PC-9 (cell line): ENCODE data around the gene CAMTA1. TPM values are rescaled to one million over a fixed set of nuclear protein-coding genes. Genes with fewer than 3 reads are reported as not detected.

ENCODE experiments used
- BruUV-seq: library from RNA; stranded (reverse); fragments of 400-500 nt; replicated peaks from 2 replicates; lab custom pipeline; 2021; lab: Mats Ljungman, UMichigan
- CTCF ChIA-PET: fragments of 300-600 bp; sonication (Branson Sonifier 250); formaldehyde crosslinking; loops from one replicate; lab custom pipeline; 2022; ENCODE audit warnings: antibody characterized with exemption; lab: Charles Lee
- POLR2A ChIA-PET: fragments of 300-600 bp; sonication (Branson Sonifier 250); formaldehyde crosslinking; loops from one replicate; lab custom pipeline; 2022; ENCODE audit warnings: antibody characterized with exemption; ENCODE audit not compliant: unreplicated experiment; lab: Charles Lee
- DNase-seq, 2 experiments: peaks; one replicate each; pipeline versions ENCODE4 v3.0.0 to v3.0.0-alpha.2; 2015 to 2022; ENCODE audit warnings: mixed read lengths in 1 of 2
- H2AFZ ChIP-seq: fragments of 200-600 bp; sonication (generic); 2 replicates; pipeline ENCODE4 v1.8.1; 2017; ENCODE audit warnings: antibody characterized with exemption
- H3F3A ChIP-seq: fragments of 200-600 bp; sonication (generic); 2 replicates; pipeline ENCODE4 v1.8.1; 2017; ENCODE audit warnings: antibody characterized with exemption, mild to moderate bottlenecking, low read depth; ENCODE audit not compliant: insufficient read depth
- H3K27ac ChIP-seq: fragments of 200-600 bp; sonication (generic); 2 replicates; pipeline ENCODE4 v1.6.1; 2016; ENCODE audit warnings: mixed run types
- H3K27me3 ChIP-seq: fragments of 200-600 bp; sonication (generic); 2 replicates; pipeline ENCODE4 v1.6.1; 2016; ENCODE audit warnings: low read depth, mixed run types; ENCODE audit not compliant: insufficient read depth
- H3K36me3 ChIP-seq: fragments of 200-600 bp; sonication (generic); 2 replicates; pipeline ENCODE4 v1.6.1; 2016; ENCODE audit warnings: low read depth, mixed run types
- H3K4me1 ChIP-seq: fragments of 200-600 bp; sonication (generic); replicated peaks from 2 replicates; pipeline ENCODE4 v1.6.1; 2016; ENCODE audit warnings: mixed run types; ENCODE audit not compliant: insufficient read depth
- H3K4me2 ChIP-seq: fragments of 200-600 bp; sonication (generic); 2 replicates; pipeline ENCODE4 v1.6.1; 2017; ENCODE audit warnings: mixed run types
- H3K4me3 ChIP-seq: fragments of 200-600 bp; sonication (generic); 2 replicates; pipeline ENCODE4 v1.6.1; 2016; ENCODE audit warnings: mixed run types
- H3K79me2 ChIP-seq: fragments of 200-600 bp; sonication (generic); 2 replicates; pipeline ENCODE4 v1.6.1; 2017; ENCODE audit warnings: low read depth, mixed run types
- H3K9me2 ChIP-seq: fragments of 200-600 bp; sonication (generic); 2 replicates; pipeline ENCODE4 v1.8.1; 2017; ENCODE audit warnings: mild to moderate bottlenecking; ENCODE audit not compliant: insufficient read depth
- H3K9me3 ChIP-seq: fragments of 200-600 bp; sonication (generic); 2 replicates; pipeline ENCODE4 v1.8.1; 2016; ENCODE audit warnings: low read depth; ENCODE audit not compliant: insufficient read depth
- H4K20me1 ChIP-seq: fragments of 200-600 bp; sonication (generic); 2 replicates; pipeline ENCODE4 v1.8.1; 2017; ENCODE audit not compliant: insufficient read depth
- EZH2 ChIP-seq: fragments of 200-600 bp; sonication (generic); IDR thresholded peaks from 2 replicates; pipeline ENCODE4 v1.8.0; 2017; ENCODE audit warnings: antibody characterized with exemption, low read depth
- intact Hi-C: fragments of 100-400 bp; cut with micrococcal nuclease; formaldehyde crosslinking; loops from one replicate; pipeline ENCODE4 v1.10.0; 2022; ENCODE audit not compliant: unreplicated experiment
- total RNA-seq: library from RNA; stranded (reverse); gene quantifications from 2 replicates; pipeline ENCODE4 v1.2.3, GENCODE V29; 2021
- TF ChIP-seq, protein P1 (sequence below): fragments of 200-600 bp; sonication (generic); conservative IDR thresholded peaks from 2 replicates; pipeline ENCODE4 v1.6.1; 2017; ENCODE audit warnings: mixed run types, antibody characterized with exemption, mild to moderate bottlenecking, moderate library complexity

Gene CAMTA1
- total RNA-seq, 1 experiment from 2014 or later: 72.3 TPM

DNA sequence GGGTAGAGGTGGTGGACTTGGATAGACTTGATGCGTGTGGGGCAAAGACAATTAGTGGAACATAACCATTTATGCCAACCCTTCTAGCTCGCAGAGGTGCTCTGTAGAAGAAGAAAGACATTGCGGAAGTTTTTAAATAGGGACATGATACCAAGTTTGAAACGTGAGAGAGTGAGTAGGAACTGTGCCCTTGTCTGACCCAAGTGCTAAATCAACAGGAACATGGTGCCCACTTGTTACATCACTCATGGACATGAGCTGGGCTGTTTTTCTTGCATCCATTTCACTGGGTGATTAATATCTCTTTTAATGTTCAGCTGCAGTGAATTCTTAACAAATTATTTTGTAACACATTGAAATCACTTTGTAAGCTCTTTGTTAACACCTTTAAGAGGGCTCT, 577.7 kb downstream of the CAMTA1 start:
- Histone ChIP-seq H3F3A (no peaks in the 10 kb centered on the region), H3K4me3 (no peak overlapping the region), H3K9me3 (no peaks in the 10 kb centered on the region), H3K27me3 (0 out of 2 replicates have a peak, but pooled peaks cover 13% of the 10 kb centered on the region), H3K79me2 (no peaks in the 10 kb centered on the region), H3K4me2 (no peak overlapping the region), H3K27ac (no peak overlapping the region), H3K9me2 (no peaks in the 10 kb centered on the region), H4K20me1 (no peaks in the 10 kb centered on the region), H2AFZ (no peak overlapping the region), H3K36me3 (no peaks in the 10 kb centered on the region), H3K4me1 (no peaks in the 10 kb centered on the region)
- CTCF ChIA-PET: no interaction called here
- TF ChIP-seq EZH2: no peak
- TF ChIP-seq, protein P1, sequence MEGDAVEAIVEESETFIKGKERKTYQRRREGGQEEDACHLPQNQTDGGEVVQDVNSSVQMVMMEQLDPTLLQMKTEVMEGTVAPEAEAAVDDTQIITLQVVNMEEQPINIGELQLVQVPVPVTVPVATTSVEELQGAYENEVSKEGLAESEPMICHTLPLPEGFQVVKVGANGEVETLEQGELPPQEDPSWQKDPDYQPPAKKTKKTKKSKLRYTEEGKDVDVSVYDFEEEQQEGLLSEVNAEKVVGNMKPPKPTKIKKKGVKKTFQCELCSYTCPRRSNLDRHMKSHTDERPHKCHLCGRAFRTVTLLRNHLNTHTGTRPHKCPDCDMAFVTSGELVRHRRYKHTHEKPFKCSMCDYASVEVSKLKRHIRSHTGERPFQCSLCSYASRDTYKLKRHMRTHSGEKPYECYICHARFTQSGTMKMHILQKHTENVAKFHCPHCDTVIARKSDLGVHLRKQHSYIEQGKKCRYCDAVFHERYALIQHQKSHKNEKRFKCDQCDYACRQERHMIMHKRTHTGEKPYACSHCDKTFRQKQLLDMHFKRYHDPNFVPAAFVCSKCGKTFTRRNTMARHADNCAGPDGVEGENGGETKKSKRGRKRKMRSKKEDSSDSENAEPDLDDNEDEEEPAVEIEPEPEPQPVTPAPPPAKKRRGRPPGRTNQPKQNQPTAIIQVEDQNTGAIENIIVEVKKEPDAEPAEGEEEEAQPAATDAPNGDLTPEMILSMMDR: no peak
- intact Hi-C loops: no loop called here
- POLR2A ChIA-PET: no interaction called here
- no peak for DNase-seq
- BruUV-seq: no TSS peak

DNA sequence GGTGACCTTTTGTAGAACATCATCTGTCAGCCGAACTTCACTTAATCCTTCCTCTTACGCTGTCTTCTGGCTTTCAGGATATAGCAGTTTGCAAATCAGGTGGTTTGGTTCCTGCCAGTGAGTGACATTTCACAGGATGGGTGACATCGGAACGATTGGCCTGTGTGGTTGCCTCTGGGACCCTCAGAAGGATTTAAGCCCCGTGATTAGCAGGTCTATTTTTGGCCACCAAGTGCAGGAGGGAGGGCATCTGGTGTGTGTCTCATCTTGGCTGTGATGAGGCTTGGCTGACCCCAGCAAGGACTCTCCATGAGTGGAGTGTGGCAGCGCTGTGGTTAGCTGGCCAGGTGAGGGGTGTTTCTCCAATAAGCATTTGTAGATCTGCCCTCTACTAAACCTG, 578.2 kb downstream of the CAMTA1 start:
- no peaks in the 10 kb centered on the region for H3K36me3 ChIP-seq
- POLR2A ChIA-PET: no interaction called here
- 0 out of 2 replicates have a peak, but pooled peaks cover 9% of the 10 kb centered on the region for H3K27me3 ChIP-seq
- DNase-seq: no peak
- no peaks in the 10 kb centered on the region for H3K79me2 ChIP-seq
- TF ChIP-seq, protein P1: no peak
- no peak for TF ChIP-seq EZH2
- CTCF ChIA-PET: no interaction called here
- intact Hi-C loops: no loop called here
- no peak overlapping the region for H3K4me3 ChIP-seq
- H4K20me1 ChIP-seq: no peaks in the 10 kb centered on the region
- H3K9me2 ChIP-seq: no peaks in the 10 kb centered on the region
- H3K27ac ChIP-seq: no peak overlapping the region
- no peaks in the 10 kb centered on the region for H3K9me3 ChIP-seq
- H3K4me1 ChIP-seq: no peaks in the 10 kb centered on the region
- no peak overlapping the region for H3K4me2 ChIP-seq
- no peaks in the 10 kb centered on the region for H3F3A ChIP-seq
- no TSS peak for BruUV-seq
- no peak overlapping the region for H2AFZ ChIP-seq

- intact Hi-C loops: no loop called here
- peaks cover 18% of the 10 kb centered on the region; the same call in 1 of the 2 replicates for H3K27me3 ChIP-seq
- H3F3A ChIP-seq: no peaks in the 10 kb centered on the region
- H3K9me2 ChIP-seq: no peaks in the 10 kb centered on the region
- no peak overlapping the region for H3K27ac ChIP-seq
- H3K4me2 ChIP-seq: no peak overlapping the region
- POLR2A ChIA-PET: no interaction called here
- no peaks in the 10 kb centered on the region for H3K36me3 ChIP-seq
- DNase-seq: no peak
- no peak for TF ChIP-seq EZH2
- TF ChIP-seq, protein P1: no peak
- H3K9me3 ChIP-seq: no peaks in the 10 kb centered on the region
- H3K4me1 ChIP-seq: no peaks in the 10 kb centered on the region
- no peaks in the 10 kb centered on the region for H4K20me1 ChIP-seq
- H3K4me3 ChIP-seq: no peak overlapping the region
- no TSS peak for BruUV-seq
- no peaks in the 10 kb centered on the region for H3K79me2 ChIP-seq
- no peak overlapping the region for H2AFZ ChIP-seq
- CTCF ChIA-PET: no interaction called here
Observed at GRCh38 chr1:7365706-7366105, 580.5 kb downstream of the CAMTA1 start.
